GM18907 (cell line): ENCODE results near the gene TNFRSF18.

Experiments
- ATAC-seq: cut with Tn5 transposase; IDR thresholded peaks from one replicate; pipeline ENCODE4 v1.9.1; 2021; ENCODE audit warnings: mild to moderate bottlenecking, moderate library complexity; ENCODE audit not compliant: unreplicated experiment

Gene TNFRSF18

GRCh38 chr1:1228596-1229321 lies 22.4 kb upstream of the TNFRSF18 start:
- ATAC-seq: no peak

- no peak for ATAC-seq
Measured at GRCh38 chr1:1228187-1228586, 21.8 kb upstream of the TNFRSF18 start.

- ATAC-seq: no peak
Measured at GRCh38 chr1:1227386-1227785, 21.0 kb upstream of the TNFRSF18 start.

DNA sequence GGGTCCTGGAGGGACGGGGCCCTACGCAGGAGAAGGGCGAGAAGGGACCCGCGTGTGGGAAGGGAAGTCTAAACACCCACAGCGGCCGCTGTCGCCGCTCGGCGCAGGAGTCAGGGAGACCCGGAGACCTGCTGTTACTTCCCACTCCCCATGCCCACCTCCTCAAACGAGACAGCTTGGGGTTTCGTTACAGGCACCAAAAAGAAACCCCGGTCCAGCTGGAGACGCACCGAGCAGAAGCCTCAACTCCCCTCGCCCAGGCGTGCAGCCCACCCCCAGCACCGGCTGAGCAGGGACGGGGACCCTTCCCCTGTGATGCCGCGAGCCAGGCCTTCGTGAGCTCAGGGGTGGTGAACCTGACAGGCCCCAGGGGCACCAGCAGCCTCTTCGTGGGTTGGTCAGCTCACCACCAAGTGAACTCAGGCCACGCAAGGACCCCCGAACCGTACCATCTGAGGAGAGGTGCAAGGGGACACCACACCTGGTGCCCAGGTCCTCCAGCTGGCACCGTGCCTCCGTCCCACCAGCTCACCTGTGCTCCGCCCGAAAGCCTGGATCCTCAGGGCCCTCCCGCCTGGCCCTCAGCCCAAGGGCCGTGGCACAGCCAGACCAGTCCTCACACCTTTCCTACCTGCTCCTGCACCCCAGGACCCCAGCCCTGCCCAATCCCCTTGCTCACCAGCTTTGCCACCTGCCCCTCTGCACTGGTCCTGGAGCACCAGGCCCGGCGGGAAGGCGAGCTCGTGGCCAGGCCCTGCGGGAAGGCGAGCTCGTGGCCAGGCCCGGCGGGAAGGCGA lies 20.4 kb upstream of the TNFRSF18 start:
- no peak for ATAC-seq

- ATAC-seq: no peak
Measured at GRCh38 chr1:1225913-1226312, 19.5 kb upstream of the TNFRSF18 start.

DNA sequence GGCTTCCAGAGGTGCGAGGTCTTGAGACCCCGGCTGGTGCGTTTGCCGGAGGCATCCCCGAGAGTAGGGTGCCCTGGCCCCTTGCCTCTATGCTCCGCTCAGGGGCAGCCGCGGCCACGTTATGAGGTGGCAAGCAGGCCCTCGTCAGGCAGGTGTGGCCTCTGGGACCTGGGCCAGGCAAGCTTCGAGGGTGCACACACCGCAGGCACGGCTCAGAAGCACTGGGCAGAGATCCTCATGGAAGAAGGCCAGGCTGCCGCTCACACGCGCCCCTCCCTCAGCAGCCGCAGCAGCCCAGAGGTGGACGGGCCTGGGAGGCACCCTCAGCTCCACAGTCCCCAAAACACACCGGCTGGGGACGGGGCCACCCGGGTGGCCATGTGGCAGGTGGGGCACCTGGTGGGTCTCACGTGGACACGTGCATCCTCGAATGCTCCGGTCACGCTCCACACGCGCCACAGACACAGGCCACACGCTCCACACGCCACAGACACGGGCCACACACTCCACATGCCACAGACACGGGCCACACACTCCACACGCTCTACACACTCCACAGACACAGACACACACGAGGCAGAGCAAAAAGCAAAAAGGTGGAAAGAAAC lies 18.9 kb upstream of the TNFRSF18 start:
- no peak for ATAC-seq

DNA sequence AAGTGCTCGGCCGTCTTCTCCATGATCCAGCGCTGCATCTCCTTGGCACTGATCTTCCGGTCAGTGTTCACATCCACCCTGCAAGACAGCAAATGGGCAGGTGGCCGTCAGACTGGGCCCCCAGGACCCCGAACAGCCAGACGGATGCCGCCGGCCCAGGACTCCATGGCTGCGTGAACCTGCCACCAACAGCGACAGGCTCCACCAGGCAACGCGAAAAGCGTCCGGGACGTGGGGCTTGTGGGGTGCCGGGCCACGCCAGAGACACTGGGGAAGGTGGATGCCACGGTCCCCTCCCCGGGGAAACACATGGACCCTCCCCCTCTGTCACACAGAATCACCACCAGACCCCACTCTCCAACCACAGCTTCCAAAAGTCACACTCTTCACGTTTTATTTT lies 17.5 kb upstream of the TNFRSF18 start:
- no peak for ATAC-seq

- ATAC-seq: no peak
Measured at GRCh38 chr1:1223321-1223720, 16.9 kb upstream of the TNFRSF18 start.

- ATAC-seq: no peak
Measured at GRCh38 chr1:1222575-1223225, 16.3 kb upstream of the TNFRSF18 start.

DNA sequence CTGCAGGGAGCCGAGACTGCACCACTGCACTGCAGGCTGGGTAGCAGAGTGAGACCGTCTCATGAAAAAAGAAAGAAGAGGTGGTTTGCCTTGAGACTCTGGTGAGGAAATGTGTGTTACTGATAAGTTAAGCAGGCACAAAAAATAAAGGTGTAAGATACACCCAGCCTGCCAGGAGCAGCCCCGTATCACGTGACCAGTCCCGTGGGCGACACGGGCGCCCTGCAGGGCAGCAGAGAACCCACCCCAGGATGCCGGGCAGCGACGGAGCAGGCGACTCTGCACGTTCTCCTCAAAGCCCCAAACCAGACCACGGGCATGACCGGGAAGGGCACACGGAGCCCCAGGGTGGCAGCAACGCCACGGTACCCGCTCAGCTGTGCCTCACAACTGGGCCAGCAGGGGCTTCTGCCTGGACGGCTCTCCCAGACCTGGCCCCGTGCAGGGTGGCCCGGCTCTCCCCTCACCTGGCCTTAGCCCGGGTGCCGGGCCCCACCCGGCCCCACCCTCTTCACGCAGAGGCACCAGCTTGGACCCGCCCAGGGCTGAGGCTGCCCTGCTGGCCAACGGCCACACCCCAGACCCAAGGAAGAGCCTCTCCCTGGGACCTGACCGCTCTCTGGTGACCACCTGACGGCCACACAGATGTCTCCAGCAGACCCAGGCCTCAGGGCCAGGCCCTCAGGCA lies 15.6 kb upstream of the TNFRSF18 start:
- no peak for ATAC-seq

- ATAC-seq: no peak
Measured at GRCh38 chr1:1220197-1220596, 13.8 kb upstream of the TNFRSF18 start.

DNA sequence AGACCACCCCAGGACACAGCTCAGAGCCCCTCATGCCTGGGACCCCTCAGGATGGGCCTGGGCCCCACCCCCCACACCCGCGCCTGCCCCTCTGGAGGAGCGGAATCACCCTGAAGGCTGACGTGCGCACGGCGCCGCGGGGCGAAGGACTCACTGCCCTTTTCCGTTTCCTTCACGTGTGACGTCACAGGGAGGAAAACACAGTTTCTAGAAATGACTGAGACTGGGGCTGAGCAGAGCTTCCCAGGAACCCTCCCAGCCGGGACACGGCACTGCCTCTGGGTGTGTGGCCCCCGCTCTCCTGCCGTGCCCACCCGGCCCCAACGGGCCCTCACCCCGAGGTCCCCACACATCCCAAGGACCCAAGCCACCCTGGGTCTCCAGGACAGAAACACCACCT lies 12.9 kb upstream of the TNFRSF18 start:
- ATAC-seq: no peak

- ATAC-seq: no peak
Measured at GRCh38 chr1:1218524-1219200, 12.3 kb upstream of the TNFRSF18 start.

DNA sequence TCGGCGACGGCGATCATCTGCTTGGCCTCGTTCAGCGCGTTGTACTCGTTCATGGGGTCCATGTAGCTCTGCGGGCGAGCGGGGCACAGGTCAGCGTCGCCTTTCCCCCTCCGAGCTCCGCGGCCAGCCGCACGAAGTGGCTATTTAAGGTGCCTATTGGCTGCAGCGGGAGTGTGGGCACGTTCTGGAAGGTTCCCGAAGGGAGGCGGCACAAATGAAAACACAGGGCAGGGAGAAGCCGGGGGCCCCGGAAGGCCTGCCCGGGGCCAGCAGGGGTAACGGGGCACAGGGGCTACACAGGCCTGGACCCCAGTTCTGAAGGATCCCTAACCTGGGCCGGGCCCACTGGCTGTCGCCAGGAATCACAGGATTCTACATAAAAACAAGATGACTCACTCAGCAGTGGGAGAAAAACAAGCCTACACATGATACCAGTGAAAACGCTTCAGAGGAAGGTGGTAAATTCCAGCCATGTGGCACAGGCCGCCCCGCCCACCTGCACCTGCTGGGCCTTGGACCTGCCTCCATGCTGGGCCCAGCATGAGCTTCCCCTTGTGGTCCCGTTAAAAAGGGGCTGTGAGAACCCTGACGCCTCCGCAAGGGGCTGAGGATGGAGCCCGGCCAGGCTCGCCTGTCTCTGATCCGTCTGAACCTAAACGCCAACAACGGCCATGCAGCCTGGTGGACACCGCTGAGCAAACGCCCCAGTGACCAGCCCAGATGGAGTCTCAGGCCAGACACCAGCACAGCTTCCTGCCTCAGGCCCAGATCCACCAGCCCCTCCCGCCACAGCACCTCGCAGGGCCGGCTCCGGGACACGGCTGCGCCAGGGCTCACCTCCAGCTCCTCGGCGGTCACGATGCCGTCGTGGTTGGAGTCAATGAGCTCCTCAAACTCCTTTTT lies 11.5 kb upstream of the TNFRSF18 start:
- ATAC-seq: no peak

GRCh38 chr1:1216770-1217620 lies 10.6 kb upstream of the TNFRSF18 start:
- no peak for ATAC-seq

DNA sequence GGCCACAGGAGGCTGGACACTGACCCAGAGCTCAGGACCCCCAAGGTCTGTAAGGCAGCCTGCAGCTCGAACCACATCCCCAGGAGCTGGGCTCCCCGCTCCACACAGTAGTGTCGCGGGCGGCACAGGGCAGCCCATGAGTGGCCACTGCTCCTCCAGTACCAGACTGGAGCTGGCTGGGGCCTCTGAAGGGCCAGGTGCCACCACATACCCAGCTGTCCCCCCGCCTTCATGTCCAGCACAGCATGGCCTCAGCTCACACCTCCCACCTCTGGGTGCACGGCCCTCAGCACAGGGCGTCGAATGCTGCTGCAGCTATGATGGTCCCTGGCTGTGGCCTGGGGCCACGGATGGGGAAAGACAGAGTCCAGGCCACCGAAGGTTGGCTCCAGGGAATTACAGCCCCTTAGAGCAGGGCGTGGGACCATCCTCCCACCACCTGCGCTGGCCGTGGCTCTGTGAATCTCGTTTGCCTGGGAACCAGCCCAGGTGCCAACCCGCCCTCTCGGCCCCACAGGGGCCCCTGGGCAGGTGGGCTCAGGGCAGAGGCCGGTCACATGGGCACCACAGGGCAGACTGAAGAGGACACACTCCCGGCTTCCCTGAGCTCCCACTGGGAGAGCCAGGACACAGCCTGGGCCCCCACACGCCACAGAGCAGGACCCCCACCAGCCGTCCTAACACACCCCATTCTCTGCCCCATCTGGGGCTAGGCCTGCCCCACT lies 9.7 kb upstream of the TNFRSF18 start:
- ATAC-seq: no peak

- no peak for ATAC-seq
Measured at GRCh38 chr1:1215080-1215676, 8.8 kb upstream of the TNFRSF18 start.
